A673 (cell line): ENCODE measurements around the gene IFNA1. TPM values are rescaled to one million over a fixed set of nuclear protein-coding genes. Genes with fewer than 3 reads are reported as not detected.
"Not testable (repeated sequence)": the region's sequence is repeated elsewhere in the genome, so short reads cannot be mapped to it uniquely, and the experiment has no call there.

Source experiments
- BruUV-seq: library from RNA; stranded (reverse); fragments of 400-500 nt; replicated peaks from 2 replicates; lab custom pipeline; 2021; lab: Mats Ljungman, UMichigan
- CTCF ChIA-PET: fragments of 300-600 bp; sonication (Branson Sonifier 250); formaldehyde crosslinking; loops from one replicate; lab custom pipeline; 2022; ENCODE audit warnings: antibody characterized with exemption; lab: Charles Lee
- POLR2A ChIA-PET: fragments of 300-600 bp; sonication (Branson Sonifier 250); formaldehyde crosslinking; loops from one replicate; lab custom pipeline; 2022; ENCODE audit warnings: antibody characterized with exemption; ENCODE audit not compliant: low non-redundant PET; lab: Charles Lee
- DNase-seq: peaks from one replicate; pipeline ENCODE4 v3.0.0-alpha.2; 2015; ENCODE audit warnings: low spot score
- H3K27ac ChIP-seq: fragments of 200-600 bp; sonication (generic); 2 replicates; pipeline ENCODE4 v1.5.1; 2016; ENCODE audit warnings: mixed run types, low read depth, mild to moderate bottlenecking, mixed read lengths, antibody characterized with exemption, low read length; ENCODE audit not compliant: poor library complexity, severe bottlenecking
- H3K27me3 ChIP-seq: fragments of 200-600 bp; sonication (generic); replicated peaks from 2 replicates; pipeline ENCODE4 v1.6.1; 2017; ENCODE audit warnings: mixed run types, low read depth, mild to moderate bottlenecking, mixed read lengths, antibody characterized with exemption, low read length; ENCODE audit not compliant: insufficient read depth, poor library complexity
- H3K36me3 ChIP-seq: fragments of 200-600 bp; sonication (generic); 2 replicates; pipeline ENCODE4 v1.6.1; 2016; ENCODE audit warnings: mixed run types, mild to moderate bottlenecking, mixed read lengths, antibody characterized with exemption, low read length; ENCODE audit not compliant: insufficient read depth, poor library complexity, severe bottlenecking
- H3K4me1 ChIP-seq: fragments of 200-600 bp; sonication (generic); 2 replicates; pipeline ENCODE4 v1.6.1; 2017; ENCODE audit warnings: mixed run types, mild to moderate bottlenecking, mixed read lengths, antibody characterized with exemption, low read length; ENCODE audit not compliant: insufficient read depth, poor library complexity, severe bottlenecking
- H3K4me3 ChIP-seq: fragments of 200-600 bp; sonication (generic); 2 replicates; pipeline ENCODE4 v1.5.1; 2016; ENCODE audit warnings: low read depth, mixed run types, mild to moderate bottlenecking, mixed read lengths, low read length; ENCODE audit not compliant: poor library complexity, severe bottlenecking
- H3K9me3 ChIP-seq: fragments of 200-600 bp; sonication (generic); 2 replicates; pipeline ENCODE4 v1.6.1; 2016; ENCODE audit warnings: mixed run types, low read depth, mild to moderate bottlenecking, mixed read lengths, antibody characterized with exemption, low read length; ENCODE audit not compliant: poor library complexity, severe bottlenecking
- EZH2 ChIP-seq: fragments of 200-600 bp; sonication (generic); IDR thresholded peaks from 2 replicates; pipeline ENCODE4 v1.6.1; 2017; ENCODE audit warnings: borderline replicate concordance, low read depth, mild to moderate bottlenecking, mixed read lengths, antibody characterized with exemption, low read length; ENCODE audit not compliant: poor library complexity, severe bottlenecking
- intact Hi-C: fragments of 100-400 bp; cut with micrococcal nuclease; formaldehyde crosslinking; loops from one replicate; pipeline ENCODE4 v1.10.0; 2022; ENCODE audit not compliant: unreplicated experiment
- total RNA-seq: library from RNA; stranded (reverse); gene quantifications from 2 replicates; pipeline ENCODE4 v1.2.3, GENCODE V29; 2021
- TF ChIP-seq, protein P1 (sequence below): fragments of 300-800, 200-600 bp; sonication (generic); conservative IDR thresholded peaks from 2 replicates; pipeline ENCODE4 v1.5.1; 2017; ENCODE audit warnings: low read depth, mild to moderate bottlenecking, antibody characterized with exemption, low read length, moderate library complexity, mixed read lengths

IFNA1 gene
- total RNA-seq, 1 experiment from 2014 or later: not detected

DNA sequence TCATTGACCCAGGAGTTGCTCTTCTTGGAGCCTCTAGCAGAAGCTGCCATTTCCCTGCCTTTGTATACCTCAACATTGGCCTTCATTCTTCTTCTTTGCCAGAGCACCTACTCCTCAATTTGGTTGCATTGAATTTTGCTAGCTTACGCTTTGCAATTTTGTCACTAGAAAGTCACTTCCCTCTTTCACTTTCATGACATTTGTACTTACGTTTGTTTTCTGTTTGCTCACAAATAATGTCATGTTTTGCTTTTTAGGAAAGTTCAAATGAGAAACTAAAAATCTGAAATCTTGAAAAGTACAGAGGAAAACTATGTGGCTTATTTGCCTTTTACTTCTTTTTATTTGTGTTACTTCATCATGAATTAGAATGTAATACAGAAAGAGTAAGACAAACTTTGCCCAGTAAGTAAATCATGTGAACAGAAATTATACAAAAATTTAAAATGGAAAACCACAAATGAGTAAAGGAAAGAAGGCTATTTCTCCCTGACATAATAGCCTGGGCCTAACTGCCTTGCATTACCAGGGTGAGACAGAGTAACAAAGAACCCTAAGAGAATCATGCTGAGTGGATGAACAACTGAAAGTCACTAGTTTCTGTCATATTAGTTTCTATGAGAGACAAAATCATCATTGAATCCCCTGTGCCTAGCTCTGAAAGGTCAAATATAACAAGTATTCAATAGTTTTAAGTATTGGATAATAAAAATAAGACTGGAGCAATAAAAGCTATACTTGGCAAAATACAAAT, 7.4 kb upstream of the IFNA1 start:
- Histone ChIP-seq H3K27ac (no peak overlapping the region), H3K9me3 (no peaks in the 10 kb centered on the region), H3K27me3 (no peaks in the 10 kb centered on the region), H3K4me1 (no peaks in the 10 kb centered on the region), H3K36me3 (no peaks in the 10 kb centered on the region), H3K4me3 (no peak overlapping the region)
- BruUV-seq: no TSS peak
- TF ChIP-seq EZH2: no peak
- TF ChIP-seq, protein P1, sequence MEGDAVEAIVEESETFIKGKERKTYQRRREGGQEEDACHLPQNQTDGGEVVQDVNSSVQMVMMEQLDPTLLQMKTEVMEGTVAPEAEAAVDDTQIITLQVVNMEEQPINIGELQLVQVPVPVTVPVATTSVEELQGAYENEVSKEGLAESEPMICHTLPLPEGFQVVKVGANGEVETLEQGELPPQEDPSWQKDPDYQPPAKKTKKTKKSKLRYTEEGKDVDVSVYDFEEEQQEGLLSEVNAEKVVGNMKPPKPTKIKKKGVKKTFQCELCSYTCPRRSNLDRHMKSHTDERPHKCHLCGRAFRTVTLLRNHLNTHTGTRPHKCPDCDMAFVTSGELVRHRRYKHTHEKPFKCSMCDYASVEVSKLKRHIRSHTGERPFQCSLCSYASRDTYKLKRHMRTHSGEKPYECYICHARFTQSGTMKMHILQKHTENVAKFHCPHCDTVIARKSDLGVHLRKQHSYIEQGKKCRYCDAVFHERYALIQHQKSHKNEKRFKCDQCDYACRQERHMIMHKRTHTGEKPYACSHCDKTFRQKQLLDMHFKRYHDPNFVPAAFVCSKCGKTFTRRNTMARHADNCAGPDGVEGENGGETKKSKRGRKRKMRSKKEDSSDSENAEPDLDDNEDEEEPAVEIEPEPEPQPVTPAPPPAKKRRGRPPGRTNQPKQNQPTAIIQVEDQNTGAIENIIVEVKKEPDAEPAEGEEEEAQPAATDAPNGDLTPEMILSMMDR: no peak
- intact Hi-C loops: no loop called here
- POLR2A ChIA-PET: no interaction called here
- DNase-seq: no peak
- CTCF ChIA-PET: no interaction called here

GRCh38 chr9:21434202-21435014, 5.8 kb upstream of the IFNA1 start:
- TF ChIP-seq, protein P1: peak; percentile 59
- TF ChIP-seq EZH2: no peak
- intact Hi-C loops: no loop called here
- no peaks in the 10 kb centered on the region for H3K9me3 ChIP-seq
- H3K4me1 ChIP-seq: no peaks in the 10 kb centered on the region
- BruUV-seq: no TSS peak
- ChIA-PET POLR2A (no interaction called here), CTCF (interaction anchor here (1.0 kb wide), 1 partner anchor 108 kb away, joined by 5 read pairs; no protein-coding TSS in a partner anchor)
- H3K27me3 ChIP-seq: no peaks in the 10 kb centered on the region
- no peak overlapping the region for H3K4me3 ChIP-seq
- H3K27ac ChIP-seq: no peak overlapping the region
- H3K36me3 ChIP-seq: no peaks in the 10 kb centered on the region
- peak; percentile 57 for DNase-seq

- DNase-seq, BruUV-seq, H3K9me3 ChIP-seq, H3K36me3 ChIP-seq, H3K4me3 ChIP-seq, H3K4me1 ChIP-seq, H3K27me3 ChIP-seq, H3K27ac ChIP-seq, POLR2A ChIA-PET, intact Hi-C loops: not testable (repeated sequence)
- CTCF ChIA-PET: interaction anchor here (1.0 kb wide), 1 partner anchor 109 kb away, joined by 5 read pairs; no protein-coding TSS in a partner anchor
Measured at GRCh38 chr9:21435015-21435383, 5.2 kb upstream of the IFNA1 start.
